Liver (tissue), 3 donors: ENCODE measurements around the gene TRDMT1.

Experiments used
- HNF4G ChIP-seq: IDR thresholded peaks from 2 replicates; pipeline ENCODE4 v1.6.1; 2016; ENCODE audit warnings: antibody characterized with exemption
- JUND ChIP-seq, 2 donors: IDR thresholded peaks; 2 replicates each; pipeline ENCODE4 v1.6.1; 2016; ENCODE audit warnings: antibody characterized with exemption in 2 of 2
- SP1 ChIP-seq: IDR thresholded peaks from 2 replicates; pipeline ENCODE4 v1.6.1; 2018; ENCODE audit warnings: antibody characterized with exemption, mild to moderate bottlenecking
- TAF1 ChIP-seq: conservative IDR thresholded peaks from 2 replicates; pipeline ENCODE4 v1.6.1; 2016; ENCODE audit warnings: antibody characterized with exemption, mild to moderate bottlenecking
- YY1 ChIP-seq: IDR thresholded peaks from 2 replicates; pipeline ENCODE4 v1.6.1; 2016; ENCODE audit warnings: antibody characterized with exemption, mild to moderate bottlenecking
- TF ChIP-seq, protein P1 (sequence below): fragments of 150-350 bp; IDR thresholded peaks from 2 replicates; pipeline ENCODE4 v1.5.1; 2017; ENCODE audit warnings: improper control_type of control experiment, low read depth, low read length; ENCODE audit not compliant: missing input control
- TF ChIP-seq, protein P2 (sequence below): IDR thresholded peaks from 2 replicates; pipeline ENCODE4 v1.6.1; 2016; ENCODE audit warnings: antibody characterized with exemption, mild to moderate bottlenecking
- TF ChIP-seq, protein P3 (sequence below): IDR thresholded peaks from 2 replicates; pipeline ENCODE4 v1.6.1; 2016; ENCODE audit warnings: antibody characterized with exemption
- TF ChIP-seq, protein P4 (sequence below): IDR thresholded peaks from 2 replicates; pipeline ENCODE4 v1.6.1; 2016; ENCODE audit warnings: antibody characterized with exemption
- TF ChIP-seq, protein P5 (sequence below): IDR thresholded peaks from 2 replicates; pipeline ENCODE4 v1.6.1; 2016; ENCODE audit warnings: antibody characterized with exemption
- donor health status: healthy.
- donor health status: healthy.

- TF ChIP-seq, protein P1, sequence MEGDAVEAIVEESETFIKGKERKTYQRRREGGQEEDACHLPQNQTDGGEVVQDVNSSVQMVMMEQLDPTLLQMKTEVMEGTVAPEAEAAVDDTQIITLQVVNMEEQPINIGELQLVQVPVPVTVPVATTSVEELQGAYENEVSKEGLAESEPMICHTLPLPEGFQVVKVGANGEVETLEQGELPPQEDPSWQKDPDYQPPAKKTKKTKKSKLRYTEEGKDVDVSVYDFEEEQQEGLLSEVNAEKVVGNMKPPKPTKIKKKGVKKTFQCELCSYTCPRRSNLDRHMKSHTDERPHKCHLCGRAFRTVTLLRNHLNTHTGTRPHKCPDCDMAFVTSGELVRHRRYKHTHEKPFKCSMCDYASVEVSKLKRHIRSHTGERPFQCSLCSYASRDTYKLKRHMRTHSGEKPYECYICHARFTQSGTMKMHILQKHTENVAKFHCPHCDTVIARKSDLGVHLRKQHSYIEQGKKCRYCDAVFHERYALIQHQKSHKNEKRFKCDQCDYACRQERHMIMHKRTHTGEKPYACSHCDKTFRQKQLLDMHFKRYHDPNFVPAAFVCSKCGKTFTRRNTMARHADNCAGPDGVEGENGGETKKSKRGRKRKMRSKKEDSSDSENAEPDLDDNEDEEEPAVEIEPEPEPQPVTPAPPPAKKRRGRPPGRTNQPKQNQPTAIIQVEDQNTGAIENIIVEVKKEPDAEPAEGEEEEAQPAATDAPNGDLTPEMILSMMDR, result no peak
- TF ChIP-seq SP1 (no peak), TAF1 (no peak), HNF4G (peak; percentile 2), YY1 (no peak), JUND (IDR thresholded peaks at IDR 0.05) (peak; percentile 37 to 77)
- TF ChIP-seq, protein P2, sequence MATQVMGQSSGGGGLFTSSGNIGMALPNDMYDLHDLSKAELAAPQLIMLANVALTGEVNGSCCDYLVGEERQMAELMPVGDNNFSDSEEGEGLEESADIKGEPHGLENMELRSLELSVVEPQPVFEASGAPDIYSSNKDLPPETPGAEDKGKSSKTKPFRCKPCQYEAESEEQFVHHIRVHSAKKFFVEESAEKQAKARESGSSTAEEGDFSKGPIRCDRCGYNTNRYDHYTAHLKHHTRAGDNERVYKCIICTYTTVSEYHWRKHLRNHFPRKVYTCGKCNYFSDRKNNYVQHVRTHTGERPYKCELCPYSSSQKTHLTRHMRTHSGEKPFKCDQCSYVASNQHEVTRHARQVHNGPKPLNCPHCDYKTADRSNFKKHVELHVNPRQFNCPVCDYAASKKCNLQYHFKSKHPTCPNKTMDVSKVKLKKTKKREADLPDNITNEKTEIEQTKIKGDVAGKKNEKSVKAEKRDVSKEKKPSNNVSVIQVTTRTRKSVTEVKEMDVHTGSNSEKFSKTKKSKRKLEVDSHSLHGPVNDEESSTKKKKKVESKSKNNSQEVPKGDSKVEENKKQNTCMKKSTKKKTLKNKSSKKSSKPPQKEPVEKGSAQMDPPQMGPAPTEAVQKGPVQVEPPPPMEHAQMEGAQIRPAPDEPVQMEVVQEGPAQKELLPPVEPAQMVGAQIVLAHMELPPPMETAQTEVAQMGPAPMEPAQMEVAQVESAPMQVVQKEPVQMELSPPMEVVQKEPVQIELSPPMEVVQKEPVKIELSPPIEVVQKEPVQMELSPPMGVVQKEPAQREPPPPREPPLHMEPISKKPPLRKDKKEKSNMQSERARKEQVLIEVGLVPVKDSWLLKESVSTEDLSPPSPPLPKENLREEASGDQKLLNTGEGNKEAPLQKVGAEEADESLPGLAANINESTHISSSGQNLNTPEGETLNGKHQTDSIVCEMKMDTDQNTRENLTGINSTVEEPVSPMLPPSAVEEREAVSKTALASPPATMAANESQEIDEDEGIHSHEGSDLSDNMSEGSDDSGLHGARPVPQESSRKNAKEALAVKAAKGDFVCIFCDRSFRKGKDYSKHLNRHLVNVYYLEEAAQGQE, result no peak
- TF ChIP-seq, protein P3, sequence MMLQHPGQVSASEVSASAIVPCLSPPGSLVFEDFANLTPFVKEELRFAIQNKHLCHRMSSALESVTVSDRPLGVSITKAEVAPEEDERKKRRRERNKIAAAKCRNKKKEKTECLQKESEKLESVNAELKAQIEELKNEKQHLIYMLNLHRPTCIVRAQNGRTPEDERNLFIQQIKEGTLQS, result peak; percentile 34
- TF ChIP-seq, protein P4, sequence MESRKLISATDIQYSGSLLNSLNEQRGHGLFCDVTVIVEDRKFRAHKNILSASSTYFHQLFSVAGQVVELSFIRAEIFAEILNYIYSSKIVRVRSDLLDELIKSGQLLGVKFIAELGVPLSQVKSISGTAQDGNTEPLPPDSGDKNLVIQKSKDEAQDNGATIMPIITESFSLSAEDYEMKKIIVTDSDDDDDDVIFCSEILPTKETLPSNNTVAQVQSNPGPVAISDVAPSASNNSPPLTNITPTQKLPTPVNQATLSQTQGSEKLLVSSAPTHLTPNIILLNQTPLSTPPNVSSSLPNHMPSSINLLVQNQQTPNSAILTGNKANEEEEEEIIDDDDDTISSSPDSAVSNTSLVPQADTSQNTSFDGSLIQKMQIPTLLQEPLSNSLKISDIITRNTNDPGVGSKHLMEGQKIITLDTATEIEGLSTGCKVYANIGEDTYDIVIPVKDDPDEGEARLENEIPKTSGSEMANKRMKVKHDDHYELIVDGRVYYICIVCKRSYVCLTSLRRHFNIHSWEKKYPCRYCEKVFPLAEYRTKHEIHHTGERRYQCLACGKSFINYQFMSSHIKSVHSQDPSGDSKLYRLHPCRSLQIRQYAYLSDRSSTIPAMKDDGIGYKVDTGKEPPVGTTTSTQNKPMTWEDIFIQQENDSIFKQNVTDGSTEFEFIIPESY, result no peak
- TF ChIP-seq, protein P5, sequence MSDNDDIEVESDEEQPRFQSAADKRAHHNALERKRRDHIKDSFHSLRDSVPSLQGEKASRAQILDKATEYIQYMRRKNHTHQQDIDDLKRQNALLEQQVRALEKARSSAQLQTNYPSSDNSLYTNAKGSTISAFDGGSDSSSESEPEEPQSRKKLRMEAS, result no peak
These were observed 100.1 kb downstream of the TRDMT1 start for GRCh38 chr10:17101257-17101909.
